NCI-H1092 (cell line): Measurements from ENCODE around the gene HHATL.

Experiments
- DNase-seq: peaks from one replicate; lab custom pipeline; 2025; lab: John Stamatoyannopoulos, UW

Gene HHATL

GRCh38 chr3:42664438-42664803, 38.2 kb downstream of the HHATL start:
- no peak for DNase-seq

GRCh38 chr3:42663581-42664437, 38.8 kb downstream of the HHATL start:
- no peak for DNase-seq

DNA sequence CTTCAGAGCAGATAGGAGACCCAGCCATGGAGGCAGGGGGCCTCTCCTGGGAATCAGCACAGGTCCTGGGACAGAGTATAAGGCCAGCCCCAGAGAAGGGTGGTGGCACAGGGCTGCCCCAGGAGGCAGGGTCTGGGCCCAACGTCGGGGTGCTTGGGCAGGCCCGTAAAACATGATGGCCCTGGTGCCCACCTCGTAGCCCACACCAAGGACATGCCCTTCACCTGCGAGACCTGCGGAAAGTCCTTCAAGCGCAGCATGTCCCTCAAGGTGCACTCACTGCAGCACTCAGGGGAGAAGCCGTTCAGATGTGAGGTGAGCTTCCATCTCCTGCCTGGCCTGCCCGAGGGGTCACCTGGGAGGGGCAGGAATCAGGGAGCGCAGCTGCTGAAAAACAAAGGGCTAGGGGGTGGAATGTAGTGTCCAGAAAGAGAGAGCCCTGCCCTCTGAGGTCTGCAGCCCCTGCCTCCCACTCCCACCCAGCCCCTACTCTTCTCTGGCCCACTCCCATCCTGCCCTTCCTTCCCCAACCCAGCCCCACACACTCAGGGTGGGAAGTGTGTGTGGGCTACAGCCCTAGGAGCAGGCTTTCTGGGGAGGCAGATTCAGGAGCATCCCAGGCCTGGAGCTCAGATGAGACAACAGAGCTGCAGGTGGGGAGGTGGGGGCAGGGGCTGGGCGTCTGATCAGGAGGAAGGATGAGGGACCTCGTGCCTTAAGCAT, 39.6 kb downstream of the HHATL start:
- no peak for DNase-seq

- DNase-seq = no peak
These were observed 40.4 kb downstream of the HHATL start for GRCh38 chr3:42662037-42662812.

- DNase-seq = no peak
These were observed 41.0 kb downstream of the HHATL start for GRCh38 chr3:42661593-42662022.

DNA sequence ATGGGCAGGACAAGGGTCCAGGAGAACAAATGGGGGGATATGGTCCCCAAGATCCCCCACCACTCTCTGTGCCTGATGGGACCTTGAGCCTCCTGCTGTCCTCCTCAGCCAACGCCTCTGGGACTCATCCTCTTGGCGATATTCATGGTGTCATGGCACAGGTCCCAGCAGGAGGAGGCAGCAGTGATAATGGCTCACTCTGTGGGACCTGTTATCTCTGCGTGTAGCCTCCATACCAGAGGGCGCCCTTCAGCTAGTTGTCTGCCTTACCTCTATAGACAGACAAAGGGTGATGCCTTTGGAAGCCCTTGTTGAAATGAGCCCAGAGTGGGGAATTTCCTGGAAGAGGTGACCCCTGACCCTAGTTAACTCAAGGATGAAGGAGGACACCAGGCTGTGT, 41.7 kb downstream of the HHATL start:
- no peak for DNase-seq

GRCh38 chr3:42660131-42660715, 42.4 kb downstream of the HHATL start:
- no peak for DNase-seq

- DNase-seq = no peak
These were observed 43.0 kb downstream of the HHATL start for GRCh38 chr3:42659451-42660130.

DNA sequence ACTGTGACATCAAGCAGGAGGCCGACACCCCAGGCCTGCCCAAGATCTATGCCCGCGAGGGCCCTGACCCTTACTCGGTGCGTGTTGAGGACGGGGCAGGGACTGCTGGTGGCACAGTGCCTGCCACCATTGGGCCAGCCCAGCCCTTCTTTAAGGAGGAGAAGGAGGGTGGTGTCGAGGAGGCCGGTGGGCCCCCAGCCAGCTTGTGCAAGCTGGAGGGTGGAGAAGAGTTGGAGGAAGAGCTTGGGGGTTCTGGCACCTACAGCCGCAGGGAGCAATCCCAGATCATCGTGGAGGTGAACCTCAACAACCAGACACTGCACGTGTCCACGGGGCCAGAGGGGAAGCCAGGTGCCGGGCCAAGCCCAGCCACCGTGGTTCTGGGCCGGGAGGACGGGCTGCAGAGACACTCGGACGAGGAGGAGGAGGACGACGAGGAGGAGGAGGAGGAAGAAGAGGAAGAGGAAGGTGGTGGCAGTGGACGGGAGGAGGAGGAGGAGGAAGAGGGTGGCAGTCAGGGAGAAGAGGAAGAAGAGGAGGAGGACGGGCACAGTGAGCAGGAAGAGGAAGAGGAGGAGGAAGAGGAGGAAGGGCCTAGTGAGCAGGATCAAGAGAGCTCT, 43.7 kb downstream of the HHATL start:
- no peak for DNase-seq

DNA sequence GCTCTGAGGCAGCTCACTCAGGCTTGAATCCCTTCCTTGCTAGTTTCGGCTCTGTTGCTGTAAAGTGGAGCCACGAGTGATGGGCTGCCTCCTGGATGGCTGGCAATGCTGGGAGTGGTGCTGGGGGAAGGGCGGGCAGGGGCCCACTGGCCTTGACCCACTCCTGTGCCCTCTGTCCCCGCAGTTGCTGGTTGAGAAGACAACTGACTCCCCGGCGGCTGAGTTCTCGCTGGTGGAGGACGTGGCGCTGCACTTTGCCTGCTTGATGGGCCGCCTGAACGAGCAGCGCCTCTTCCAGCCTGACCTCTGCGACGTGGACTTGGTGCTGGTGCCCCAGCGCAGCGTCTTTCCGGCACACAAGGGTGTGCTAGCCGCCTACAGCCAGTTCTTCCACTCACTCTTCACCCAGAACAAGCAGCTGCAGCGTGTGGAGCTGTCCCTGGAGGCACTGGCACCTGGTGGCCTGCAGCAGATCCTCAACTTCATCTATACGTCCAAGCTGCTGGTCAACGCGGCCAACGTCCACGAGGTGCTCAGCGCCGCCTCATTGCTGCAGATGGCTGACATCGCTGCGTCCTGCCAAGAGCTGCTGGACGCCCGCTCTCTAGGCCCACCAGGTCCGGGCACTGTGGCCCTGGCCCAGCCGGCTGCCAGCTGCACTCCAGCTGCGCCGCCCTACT, 44.4 kb downstream of the HHATL start:
- DNase-seq = no peak

- no peak for DNase-seq
These were observed 44.9 kb downstream of the HHATL start for GRCh38 chr3:42657675-42658074.

- DNase-seq = no peak
These were observed 45.7 kb downstream of the HHATL start for GRCh38 chr3:42656680-42657610.

GRCh38 chr3:42655980-42656679, 46.5 kb downstream of the HHATL start:
- no peak for DNase-seq

- DNase-seq = no peak
These were observed 47.2 kb downstream of the HHATL start for GRCh38 chr3:42655331-42655888.

DNA sequence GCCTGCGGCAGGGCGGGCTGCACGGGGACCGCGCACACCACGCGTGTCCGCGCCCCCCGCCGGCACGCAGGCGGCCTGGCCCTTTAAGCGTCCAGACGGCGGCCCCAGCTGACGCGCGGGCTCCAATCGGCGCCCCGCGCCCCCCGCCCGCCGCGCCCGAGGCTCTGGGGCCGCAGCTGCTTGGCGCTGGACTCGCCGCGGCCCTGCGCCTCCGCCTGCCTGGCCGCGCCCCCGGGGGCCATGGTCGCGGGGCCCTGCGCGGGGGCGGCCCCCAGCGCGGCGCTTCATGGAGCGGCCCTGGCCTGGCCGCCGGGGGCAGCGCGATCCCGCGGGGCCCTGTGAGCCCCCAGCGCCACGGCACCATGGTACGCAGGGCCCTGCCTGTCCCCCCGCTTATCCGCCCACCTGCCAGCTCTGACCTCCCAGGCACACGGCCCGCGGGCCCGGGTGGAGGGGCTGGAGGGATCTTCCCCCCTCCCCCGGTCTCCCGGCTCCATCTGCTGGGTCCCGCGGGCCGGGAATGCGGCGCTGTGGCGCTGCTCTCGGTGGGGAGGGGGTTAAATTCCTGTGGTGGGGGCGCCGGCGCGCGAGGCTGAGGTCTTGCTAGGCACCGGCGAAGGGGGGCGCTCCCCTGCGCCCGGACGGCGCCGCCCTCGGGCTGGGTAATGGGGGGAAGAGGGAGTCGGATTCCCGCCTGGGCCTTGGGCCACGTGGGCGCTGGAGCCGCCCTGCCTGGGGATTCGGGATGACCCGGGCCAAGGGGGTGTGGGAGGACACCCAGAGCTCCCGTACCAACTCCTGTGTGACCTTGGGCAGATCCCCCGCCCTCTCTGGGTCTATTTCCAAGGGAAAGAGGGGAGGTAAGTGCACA, 48.0 kb downstream of the HHATL start:
- no peak for DNase-seq

DNA sequence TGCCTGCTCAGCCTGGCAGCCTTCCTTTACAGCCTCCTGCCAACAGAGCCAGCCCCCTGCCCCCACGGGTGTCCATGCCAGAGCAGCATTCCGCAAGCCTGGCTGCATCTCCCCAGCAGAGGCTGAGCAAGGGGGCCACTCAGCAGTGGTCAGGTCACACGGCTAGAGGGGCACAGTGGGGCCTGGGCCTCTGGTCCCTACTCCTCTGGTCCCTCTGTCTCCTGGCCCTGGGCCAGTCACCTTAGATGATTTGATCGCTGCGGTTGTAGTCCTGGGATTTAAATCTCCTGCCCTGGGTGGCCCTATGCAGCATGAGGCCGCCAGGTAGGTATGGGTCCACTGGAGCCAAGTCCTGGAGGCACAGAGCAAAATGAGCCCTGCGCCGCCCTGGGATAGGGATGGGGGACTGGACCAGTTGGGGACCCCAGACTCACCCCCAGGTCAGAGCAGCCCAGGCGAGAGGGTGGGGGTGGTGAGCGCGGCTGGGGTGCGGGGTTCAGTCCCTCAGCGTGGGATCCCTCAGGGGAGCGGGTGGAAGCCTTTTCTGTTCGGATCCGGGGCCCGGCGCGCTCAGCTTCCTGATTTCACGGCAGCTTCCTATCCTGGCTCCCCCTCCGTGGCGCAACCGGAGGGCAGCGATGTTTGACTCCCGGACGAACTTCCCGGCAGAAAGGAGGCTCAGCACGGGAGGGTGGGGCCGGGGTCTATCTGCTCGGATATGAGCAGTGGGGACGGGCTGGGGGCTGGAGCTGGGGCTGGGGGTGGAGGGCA, 48.9 kb downstream of the HHATL start, which contains the start of gene ZBTB47:
Gene ZBTB47 (plus strand): TSS at position 138 of the 771 bp plus-strand sequence. CDS start 4,659 bp downstream, outside the sequence.
- DNase-seq = no peak

DNA sequence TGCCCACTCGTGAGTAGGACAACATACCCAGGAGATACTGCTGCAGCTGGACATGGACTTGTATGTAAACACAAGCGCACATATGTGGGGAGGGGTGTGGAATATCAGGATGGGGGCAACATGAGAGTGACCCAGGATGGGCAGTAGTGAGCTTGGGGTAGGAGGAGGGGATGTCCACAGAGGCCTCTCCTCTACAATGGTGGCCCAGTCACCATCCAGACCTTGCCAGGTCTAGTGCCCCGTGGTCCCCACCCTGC, 49.4 kb downstream of the HHATL start:
- no peak for DNase-seq
